AG09309 (cell line): ENCODE measurements around the gene CRYZ.

Experiments used
- DNase-seq: peaks from one replicate; pipeline ENCODE4 v3.0.0-alpha.2; 2010; ENCODE audit warnings: low read depth
- H3K4me3 ChIP-seq: 2 replicates; pipeline ENCODE4 v1.5.1; 2011; ENCODE audit warnings: mild to moderate bottlenecking, low read depth, low read length, moderate library complexity; ENCODE audit not compliant: control insufficient read depth
- CTCF ChIP-seq: IDR thresholded peaks from 2 replicates; pipeline ENCODE4 v1.5.1; 2011; ENCODE audit warnings: mild to moderate bottlenecking, low read depth, low read length, inconsistent platforms; ENCODE audit not compliant: insufficient read depth, control insufficient read depth; ENCODE audit errors: missing control alignments

Gene CRYZ

DNA sequence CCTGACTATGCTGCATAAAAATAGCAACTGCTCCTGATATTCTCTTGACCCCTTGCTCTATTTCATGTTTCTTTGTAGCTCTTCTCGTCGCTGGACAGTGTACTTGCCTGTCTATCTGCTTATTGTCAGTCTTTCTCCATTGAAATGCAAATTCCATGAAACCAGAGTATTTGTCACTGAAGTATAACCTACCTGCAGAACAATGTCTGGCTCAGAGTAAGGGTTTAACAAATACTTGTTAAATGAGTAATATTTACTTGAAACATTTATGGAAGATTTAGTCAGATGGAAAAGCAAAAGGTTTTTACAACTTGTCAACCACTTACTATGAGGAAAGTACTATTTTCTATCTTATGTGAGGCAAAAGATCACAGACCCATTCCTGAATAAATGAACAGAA is 39.4 kb downstream of the CRYZ start:
- no peak for TF ChIP-seq CTCF
- no peak overlapping the region for H3K4me3 ChIP-seq
- DNase-seq: peak; percentile 64

DNA sequence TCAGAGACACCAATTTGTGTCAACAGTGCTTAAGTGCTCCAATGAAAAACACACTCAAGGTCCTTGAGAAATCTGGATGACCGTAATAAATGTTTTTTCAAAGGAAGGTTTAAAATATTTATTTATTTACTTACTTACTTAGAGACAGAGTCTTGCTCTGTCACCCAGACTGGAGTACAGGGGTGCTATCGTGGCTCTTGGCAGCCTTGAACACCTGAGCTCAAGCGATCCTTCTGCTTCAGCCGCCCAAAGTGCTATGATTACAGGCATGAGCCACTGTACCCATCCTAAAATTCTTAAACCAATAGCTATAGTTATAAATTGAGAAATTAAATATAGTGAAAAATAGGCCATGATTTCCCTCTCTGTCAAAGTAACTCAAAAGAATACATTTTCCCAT is 41.9 kb downstream of the CRYZ start:
- no peak for DNase-seq
- H3K4me3 ChIP-seq: no peak overlapping the region
- no peak for TF ChIP-seq CTCF

DNA sequence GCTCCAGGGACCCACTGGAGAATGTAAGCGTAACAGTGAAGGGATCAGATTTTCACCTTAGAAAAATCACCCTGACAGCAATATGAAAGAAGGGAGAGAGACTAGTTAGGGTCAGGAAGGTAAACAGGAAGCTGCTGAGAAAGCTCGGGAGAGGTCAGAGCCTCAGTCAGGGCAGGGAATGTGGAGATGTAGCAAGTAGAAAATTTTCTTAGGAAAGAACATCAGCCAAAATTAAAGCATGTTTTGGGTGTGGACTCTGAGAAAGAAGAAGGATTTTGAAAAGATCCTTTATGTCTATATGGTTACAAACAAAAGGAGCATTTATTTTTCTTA is 42.5 kb downstream of the CRYZ start:
- no peak overlapping the region for H3K4me3 ChIP-seq
- TF ChIP-seq CTCF: no peak
- no peak for DNase-seq

DNA sequence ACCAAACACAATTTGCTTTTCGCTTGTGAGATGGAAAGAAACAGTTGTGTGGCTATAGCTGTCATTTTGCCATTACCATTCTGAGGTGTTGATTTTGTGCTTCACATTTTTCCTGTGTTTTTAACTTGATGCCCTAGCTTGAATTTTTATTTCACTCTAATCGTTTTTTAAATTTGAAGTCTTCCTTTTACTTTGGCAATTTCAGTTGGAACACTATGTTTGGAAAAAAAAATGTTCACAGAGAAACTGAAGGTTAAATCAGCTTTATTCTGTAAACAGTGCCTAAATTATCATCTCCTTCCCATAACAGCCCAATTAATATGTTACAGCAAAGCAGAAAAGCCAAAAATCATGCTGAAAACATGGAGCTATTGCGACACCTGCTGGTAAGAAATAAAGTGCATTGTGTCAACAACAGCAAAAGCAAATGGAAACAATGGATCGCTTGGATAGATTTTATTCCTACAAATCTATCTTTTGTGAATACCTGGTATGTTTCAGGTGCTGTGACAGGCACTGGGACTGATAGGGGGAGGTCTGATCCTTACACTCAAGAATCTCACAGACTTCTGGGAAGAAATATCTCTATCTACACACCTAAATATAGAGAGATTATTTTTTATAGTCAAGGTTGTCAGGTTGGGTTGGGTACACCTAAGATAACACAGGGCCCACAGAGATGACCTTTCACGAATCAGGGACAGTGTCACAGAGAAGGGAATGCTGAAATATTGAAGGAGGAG is 43.1 kb downstream of the CRYZ start:
- no peak overlapping the region for H3K4me3 ChIP-seq
- TF ChIP-seq CTCF: peak; percentile 72
- peak; percentile 24 for DNase-seq

DNA sequence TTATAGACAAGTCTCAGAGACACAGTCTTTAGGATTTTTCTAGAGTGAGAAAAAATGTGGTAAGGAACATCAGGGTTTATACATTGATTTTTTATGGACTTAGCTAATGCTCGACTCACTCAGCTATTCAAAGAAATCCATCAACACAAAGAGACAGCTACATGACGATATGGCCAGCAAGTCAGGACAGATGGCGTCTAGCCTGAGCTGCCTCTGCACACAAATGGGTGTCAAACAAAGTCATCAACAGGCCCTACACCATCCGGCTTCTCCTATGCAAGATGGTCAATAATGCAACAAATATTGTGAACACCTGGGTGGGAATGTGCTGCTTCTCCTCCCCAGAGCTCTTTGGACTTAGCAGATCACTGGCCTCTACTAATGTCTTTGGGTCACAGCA is 45.9 kb downstream of the CRYZ start:
- H3K4me3 ChIP-seq: no peak overlapping the region
- no peak for DNase-seq
- no peak for TF ChIP-seq CTCF

DNA sequence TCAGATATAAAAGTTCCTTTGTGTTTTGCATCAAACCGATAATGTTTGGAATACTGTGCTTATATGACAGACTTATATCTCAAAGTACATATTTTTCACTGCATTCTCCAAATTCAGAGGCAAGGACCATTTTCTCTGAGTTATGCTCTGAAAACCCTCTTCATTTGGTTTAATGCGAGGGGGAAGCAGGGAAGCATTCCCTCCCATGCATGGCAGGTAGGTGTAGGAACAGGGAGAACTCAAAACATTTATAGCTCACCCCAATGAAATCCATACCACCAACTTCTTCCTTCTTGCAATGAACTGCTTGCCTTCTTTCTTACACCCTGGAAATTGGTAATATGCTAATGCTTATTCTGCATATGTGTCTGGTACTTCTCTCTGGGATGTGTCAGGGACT is 48.5 kb downstream of the CRYZ start:
- H3K4me3 ChIP-seq: no peak overlapping the region
- no peak for TF ChIP-seq CTCF
- no peak for DNase-seq

- DNase-seq: no peak
- TF ChIP-seq CTCF: no peak
- no peak overlapping the region for H3K4me3 ChIP-seq
Measured at GRCh38 chr1:74683656-74684055, 49.2 kb downstream of the CRYZ start.
